ENCODE measurements around the gene TMCO4.
"Not testable (repeated sequence)": the region's sequence is repeated elsewhere in the genome, so short reads cannot be mapped to it uniquely, and the experiment has no call there.

Gene TMCO4

DNA sequence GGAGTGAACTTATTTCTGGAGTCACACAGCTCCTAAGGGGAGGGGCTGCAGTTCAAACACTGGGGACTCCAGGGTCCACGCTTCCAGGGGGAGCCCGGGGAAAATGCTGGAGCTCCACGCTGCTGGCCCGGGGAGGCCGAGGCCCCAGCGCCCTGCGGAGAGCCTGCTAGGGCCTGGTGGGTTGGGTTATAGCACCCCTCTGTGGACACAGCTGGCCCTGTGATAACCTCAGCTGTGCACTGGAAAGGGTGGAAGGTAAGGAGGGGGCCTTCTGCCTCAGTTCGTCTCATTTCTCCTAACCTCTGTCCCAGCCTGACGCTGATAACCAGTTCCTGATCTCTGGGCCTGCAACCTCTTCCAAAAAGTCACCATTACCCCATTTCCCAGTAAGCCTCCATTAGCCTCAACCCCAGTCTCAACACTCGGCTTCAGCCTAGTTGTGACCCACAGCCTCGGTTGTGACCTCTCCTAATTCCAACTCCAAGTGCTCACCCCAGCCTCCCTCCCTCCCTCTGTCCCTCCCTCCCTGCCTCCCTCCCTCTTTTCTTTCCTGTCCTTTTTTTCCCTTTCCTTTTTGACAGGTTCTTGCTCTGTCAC lies 148.5 kb downstream of the TMCO4 start:
- DNase-seq = peak; percentile 38 to 44

DNA sequence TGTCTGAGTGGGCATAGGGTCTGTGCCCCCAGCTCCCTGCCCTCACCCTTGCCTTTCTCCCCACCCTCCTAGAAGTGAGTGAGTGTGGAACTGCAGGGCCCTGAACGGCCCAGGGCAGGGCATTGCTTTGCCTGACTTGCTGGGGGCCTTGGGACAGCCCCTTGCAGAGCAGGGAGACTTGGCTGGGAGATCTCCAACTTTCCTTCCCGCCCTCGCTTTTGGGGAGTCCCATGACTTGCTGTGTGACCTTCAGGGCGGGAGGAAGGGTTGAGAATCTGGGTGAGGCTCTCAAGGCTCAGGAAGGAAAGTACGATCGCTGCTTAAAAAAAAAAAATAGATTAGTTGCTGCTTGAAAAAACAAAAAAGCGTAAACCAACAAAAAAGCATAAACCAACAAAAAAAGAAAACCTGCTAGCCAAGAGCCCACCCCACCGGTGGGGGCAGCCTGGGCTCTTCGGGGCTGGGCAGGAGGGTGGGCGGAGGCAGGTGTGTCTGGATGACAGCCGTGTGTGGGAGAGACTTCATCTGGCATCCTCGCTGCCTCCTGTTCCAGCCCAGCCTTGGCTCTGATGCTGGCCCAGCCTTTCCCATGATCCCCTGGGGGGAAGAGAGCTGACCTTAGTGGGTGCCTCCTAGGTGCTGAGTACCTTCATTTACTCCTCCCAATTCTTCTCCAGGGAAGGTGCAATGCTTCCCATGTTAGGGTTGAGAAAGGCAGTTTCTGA lies 149.1 kb downstream of the TMCO4 start:
- no peak for DNase-seq

DNA sequence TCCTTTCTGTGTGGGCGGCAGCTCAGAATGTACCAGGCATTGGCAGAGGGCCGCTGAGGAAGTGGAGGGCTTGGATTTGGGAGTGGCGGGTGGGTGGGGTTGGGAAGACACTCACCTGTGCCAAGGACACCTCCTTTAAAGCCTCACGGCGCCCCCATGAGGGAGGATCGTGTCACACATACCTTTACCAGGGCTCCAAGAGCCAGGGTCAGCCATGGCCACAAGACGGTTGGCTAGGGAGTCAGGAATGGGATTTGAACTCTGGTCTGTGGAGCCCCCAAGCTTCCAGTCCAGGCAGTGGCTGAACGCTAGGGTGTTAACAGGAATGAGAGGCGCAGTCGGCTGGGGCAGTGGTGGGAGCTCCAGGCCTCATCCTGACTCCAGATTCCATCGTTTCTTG lies 151.0 kb downstream of the TMCO4 start:
- DNase-seq = no peak

DNA sequence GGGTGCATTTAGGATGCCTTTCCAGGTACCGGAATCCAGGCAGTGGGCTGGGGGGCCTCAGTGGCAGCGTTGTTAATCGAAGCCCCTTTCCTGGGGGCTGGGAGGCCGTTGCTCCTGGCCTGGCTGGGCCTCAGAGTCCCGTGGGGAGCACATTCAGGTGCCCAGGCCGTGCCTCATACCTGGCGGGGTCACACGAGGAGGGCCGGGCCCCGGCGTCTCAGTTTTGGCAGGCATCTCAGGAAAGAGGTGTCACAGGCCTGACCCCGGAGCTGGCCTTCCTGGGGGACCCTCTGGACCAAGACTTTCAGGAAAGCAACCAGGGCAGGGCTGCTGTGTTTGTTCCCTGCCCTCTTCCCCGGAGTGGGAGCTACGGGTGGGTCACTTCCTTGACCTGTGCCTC lies 151.5 kb downstream of the TMCO4 start:
- DNase-seq = no peak

DNA sequence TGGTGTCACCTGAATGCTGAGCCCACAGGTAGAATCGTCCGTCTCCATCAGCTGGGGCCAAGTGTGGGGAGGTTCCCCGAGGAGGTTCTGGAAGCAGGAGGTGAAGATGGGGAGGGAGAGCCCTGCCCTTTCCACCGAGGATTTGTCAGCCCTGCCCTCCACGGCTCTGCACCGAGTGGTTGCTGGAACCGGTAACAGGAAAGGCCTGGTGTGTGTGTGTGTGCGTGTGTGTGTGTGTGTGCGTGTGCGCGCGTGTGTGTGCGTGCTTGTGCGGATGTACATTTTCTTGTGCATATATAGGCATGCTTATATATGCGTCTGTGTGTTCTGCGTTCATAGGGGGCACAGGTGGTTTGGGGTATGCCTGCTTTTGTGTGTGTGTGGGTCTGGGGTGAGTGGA lies 152.1 kb downstream of the TMCO4 start:
- DNase-seq = no peak

DNA sequence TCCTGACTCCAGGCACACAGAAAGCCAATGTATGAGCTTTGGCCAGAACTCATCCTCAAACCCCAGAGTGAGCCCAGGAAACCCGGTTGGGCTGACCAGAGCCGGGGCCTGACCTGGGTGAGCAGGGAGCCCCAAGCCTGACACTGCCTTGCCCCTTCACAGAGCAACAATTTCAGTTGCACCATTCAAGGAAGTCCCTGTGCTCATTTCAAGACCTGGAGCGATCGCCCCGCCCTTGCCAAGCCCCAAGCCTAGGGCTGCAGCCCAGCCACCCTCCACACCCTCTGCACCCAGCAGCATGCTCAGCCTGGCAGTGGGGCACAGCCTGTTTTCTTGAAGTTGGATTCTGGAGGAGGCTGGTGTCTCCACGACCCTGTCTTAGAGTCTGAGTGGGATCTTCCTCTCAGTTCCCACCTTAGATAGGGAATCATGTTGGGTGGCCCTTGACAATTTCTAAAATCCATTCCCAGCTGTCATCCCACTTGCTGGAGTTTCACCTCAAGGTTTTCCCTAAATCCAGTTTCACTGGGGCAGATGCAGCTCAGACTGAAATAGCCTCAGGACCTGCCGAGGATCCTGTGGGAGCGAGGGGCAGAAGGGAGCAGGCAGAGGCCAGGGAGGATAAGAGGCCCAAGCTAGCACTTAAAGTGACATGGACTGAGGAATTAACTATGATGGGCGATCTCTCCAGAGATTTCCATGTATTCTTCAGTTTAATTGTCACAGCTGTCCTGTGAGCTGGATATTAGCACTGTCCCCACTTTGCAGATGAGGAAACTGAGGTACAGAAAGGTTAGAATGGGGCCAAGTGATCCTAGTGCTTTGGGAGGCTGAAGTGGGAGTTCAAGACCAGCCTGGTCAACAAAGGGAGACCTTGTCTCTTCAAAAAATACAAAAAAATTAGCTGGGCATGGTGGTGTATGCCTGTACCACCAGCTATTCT lies 153.1 kb downstream of the TMCO4 start:
- DNase-seq = no peak

DNA sequence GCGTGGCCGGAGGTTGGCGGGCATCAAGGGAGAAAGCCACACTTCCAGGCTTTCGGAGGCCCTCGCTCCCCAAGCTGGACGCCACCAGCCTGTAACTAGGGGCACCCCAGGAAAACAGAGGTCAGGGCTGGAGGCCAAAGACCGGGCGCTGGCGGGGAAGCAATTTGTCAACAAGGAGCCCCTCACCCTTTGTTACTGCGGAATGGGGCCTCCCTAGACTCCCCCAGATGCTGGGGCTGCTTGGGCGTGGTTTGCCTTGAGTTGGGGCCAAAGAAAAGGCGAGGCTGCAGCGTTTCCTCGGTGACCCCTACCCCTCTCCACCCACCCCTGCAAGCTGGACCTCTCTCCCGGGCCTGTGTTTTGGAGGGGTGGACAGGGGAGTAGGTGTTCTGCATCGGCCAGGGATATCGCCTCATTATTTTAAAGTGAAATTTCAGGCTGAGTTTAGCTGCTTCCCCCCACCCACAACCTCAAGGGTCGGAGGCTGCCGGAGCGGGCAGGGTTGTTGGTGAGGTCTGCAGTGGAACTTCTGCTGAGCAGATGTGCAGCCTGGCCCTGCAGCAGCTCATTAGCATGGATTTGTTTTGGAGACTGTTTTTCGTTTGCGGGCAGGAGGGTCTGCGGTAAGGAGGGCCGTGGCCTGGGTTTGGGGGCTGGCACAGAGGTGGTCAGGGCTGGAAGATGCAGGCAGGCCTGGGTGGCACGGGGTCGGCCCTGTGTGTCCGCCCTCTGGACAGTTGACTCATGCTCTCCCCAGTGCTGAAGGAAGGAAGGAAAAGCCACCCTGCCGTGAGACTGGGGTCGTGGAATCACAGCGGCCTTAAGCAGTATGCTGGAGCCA lies 154.1 kb downstream of the TMCO4 start:
- no peak for DNase-seq

DNA sequence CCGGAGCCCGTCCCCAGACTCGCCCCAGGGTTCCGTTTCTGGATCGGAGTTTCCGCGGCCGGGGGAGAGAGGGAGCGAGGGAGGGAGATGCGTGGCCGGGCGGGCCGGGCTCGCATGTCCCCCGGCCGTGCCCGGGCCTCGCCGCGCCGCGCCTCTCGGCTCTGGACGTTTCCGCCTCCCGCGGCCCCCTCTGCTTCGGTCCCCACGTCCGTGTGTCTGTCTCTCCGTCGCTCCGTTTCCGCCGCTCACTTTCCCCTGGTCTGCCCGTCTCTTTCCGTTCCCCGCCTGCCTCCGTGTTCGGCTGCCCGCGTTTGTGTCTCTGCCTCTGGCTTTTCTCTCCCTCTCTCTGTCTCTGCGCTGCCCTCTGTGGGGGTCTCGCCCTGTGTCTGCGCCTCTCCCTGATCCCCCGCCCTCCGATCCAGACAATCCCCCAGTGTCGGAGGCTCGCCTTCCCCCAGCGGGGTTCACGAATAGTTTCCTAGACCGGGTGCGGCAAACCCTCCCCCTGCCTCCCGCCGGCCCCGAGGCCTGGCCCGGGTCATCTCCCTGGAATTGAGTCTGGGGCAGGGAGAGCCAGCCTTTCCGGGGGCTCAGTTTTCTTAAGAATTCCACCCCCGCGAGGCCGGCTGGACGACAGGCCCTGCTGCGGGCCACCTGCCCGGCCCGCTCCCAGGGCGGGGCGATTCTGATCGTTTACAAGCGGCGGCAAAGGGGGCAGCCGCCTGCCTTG lies 154.9 kb downstream of the TMCO4 start:
- DNase-seq = peak; percentile 31 to 49

DNA sequence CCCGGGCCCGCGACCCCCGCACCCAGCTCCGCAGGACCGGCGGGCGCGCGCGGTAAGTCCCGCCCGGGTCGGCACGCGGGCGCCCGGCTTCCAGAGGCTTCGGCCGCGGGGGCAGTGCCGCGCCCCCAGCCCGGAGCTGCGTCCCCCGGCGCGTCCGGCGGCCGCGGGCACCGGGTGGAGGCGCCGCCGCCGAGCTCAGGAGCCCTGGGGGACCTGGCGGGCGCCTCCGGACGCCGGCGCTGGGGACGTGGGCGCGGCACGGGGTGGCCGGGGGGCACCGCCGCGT lies 155.4 kb downstream of the TMCO4 start:
- DNase-seq = no peak

DNA sequence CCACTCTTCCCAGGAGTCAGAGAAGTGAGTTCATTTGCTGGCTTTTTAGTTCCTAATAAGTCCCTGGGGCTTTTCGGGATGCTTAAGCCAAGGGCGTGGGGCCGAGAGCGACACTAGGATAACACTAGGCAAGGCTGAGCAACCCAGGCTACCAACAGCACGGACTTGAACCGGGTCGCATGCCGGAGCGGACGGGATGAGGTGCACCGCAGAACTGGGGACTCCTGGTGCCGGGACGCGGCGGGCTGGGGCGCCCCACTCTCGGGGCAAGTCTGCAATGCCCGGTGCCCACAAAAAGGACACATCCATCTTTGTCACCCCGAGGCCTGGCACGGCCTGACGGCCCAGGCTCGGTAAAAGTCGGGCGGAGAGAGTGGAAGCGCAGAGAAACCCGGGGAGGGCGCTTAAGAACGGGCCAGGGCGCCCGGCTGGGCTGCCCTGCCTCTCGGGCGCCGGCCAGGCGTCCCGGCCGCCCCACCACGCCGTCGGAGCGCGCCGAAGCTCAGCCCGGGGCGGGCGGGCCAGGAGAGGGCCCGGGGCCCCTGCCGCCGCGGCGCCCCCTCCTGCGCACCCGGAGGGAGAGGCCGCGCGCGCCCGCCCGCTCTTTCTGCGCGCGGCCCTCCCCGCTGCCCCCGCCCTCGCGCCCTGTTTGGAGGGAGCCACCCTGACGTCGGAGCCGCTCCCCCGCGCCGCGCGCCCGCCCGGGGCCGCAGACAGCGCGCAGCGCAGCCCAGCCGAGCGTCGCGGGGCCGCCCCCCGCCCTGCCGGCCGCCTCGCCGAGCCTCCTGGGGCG lies 155.9 kb downstream of the TMCO4 start, which contains the start of gene NBL1:
Gene NBL1, plus strand, starts transcription at position 710 of the 793 bp plus-strand sequence. CDS start 10,720 bp downstream, outside the sequence.
- DNase-seq = peak; percentile 75 to 77

DNA sequence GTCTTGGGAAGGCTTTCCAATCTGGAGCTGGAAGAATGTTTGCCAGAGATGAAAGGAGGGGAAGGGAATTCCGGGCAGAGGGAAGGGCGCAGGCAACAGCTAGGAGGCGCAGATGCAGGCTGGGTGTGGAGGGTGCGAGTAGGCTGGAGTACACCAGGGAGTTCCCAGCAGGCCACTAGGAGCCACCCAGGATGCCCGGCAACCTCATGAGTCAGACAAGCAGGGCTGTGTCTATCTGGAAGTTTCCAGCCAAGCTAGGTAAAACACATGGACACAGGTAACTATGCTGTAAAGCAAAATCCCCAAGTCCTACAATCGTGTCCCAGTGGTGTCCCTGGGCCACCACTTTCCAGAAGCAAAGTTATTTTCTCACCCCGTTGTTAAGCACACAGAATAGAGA lies 156.6 kb downstream of the TMCO4 start:
- DNase-seq = no peak

DNA sequence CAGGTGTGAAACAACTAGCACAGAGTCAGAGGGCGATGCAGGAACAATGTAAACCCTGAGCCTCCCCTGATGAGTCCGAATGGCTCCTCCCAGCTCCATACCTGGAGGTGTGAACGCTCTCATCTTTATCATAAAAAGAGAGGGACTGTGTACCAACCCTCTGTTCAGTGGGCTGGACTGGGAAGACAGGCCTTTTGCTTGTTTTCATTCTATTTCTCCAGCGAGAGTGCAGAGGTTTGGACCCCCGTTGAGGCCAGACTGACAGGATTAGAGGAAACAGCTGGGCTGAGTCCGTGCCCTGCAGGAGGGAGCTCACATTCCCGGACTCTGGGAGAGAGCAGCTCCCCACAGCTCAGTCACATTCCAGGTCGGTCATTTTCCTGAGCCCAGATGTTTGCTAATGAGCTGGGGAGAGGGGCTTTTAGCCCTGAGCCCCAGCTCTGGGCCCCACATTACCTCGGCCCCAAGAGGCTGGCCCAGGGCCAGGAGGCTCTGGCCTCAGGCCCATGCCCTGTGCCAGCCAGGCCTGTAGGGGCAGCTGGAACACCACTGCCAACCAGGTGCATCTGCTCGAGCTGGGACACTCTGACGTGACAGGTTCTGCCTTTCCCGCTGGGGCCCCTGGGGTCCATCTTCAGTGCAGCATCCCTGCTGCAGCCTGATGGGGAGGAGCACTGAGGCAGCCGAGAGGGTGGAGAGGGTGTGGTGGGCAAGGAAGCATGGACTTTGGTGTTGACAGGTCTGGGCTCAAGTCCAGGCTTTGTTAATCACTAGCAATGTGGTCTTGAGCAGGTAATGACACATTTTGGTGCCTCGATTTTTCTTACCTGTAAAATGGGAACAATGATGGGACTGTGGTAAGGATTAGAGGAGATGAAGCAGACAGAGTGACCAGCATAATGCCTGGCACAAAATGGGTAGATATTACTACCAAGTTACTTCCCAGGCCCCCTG lies 159.1 kb downstream of the TMCO4 start:
- DNase-seq = no peak

DNA sequence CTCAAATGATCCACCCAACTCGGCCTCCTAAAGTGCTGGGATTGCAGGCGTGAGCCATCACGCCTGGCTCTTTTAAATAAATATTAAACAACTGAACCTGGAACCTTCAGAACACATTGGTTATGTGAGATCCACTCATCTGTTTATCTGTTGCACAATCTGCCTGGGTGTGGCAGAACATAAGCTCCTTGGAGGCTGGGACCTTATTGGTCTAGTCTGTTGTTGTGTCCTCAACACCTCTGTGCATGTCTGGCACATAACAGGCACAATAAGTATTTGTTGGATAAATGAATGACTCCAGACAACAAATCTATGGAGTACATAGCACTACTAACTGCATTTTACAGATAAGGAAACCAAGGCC lies 159.7 kb downstream of the TMCO4 start:
- DNase-seq = no peak

DNA sequence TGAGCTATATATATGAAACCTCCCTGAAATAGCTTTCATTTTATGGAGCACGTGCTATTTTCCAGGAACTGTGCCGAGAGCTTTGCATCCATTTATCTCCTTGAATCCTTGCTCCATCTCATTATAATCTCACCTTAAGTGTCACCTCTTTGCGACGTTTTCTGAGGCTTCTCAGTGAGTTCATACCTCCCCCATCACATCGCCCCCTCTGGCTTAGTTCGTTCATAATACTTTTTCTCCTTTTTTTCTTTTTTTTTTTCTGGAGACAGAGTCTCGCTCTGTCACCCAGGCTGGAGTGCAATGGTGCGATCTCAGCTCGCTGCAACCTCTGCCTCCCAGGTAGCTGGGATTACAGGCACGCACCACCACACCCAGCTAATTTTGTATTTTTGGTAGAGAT lies 160.5 kb downstream of the TMCO4 start:
- not testable (repeated sequence) for DNase-seq

DNA sequence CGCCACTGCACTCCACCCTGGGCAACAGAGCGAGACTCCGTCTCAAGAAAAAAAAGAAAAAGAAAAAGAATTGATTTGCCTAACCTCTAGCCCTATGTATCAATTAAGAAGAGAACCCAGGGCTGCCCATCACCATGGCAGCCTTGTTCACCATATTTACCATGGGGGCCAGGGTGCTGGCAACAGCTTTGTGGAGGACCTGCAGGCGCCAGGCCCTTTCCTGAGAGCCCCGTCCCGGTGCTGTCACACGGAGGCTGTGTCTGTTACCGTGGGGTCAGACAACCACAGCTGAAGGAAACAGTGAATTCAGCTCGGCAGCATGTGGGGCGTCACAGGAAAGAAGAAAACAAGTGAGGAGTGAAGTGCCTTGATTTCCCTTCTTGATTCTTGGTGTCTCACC lies 162.1 kb downstream of the TMCO4 start:
- DNase-seq = no peak

DNA sequence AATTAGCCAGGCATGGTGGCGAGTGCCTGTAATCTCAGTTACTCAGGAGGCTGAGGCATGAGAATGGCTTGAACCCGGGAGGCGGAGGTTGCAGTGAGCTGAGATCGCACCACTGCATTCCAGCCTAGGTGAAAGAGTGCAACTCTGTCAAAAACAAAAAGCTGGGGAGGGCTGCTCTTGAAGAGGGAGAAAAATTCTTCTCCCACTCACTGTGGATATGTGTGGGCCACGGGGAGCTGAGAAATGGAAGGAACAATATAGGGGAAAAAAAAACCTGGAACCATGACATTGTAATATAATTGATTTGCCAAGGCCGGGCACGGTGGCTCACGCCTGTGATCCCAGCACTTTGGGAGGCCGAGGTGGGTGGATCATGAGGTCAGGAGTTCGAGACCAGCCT lies 163.0 kb downstream of the TMCO4 start:
- DNase-seq = not testable (repeated sequence)

DNA sequence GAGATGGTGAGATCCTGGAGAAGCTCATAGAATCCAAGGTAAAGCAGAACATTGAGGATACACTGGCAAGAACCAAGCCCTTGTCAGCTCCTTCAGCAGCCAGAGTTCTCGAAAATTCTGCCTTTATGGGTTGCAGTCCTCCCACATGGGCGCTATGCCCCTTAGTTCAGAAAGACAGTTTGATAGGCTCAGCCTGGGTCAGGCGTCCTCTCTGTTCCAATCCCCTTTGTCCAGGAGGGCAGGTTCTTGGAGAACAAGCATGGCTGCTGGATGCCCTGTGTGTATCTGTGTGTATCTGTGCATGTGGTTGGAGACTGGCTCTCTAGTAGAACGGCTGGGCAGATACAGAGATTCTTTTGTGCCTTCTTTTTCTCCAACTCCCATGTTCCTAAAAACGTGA lies 163.7 kb downstream of the TMCO4 start:
- DNase-seq = no peak

DNA sequence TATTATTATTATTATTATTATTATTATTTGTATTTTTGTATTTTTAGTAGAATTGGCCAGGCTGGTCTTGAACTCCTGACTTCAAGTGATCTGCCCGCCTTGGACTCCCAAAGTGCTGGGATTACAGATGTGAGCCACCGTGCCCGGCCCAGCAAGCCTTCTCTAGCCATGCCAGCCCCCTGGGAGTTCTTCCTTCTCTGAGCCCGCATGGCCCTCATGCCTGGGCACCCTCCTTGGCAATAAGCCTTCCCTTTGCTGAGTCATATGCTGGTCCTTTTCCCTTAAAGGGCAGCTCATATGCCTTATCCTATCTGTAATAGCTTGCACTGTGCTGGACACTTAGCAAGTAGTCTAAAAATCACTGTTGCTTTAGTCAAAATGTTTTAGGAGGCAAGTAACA lies 164.1 kb downstream of the TMCO4 start:
- DNase-seq = no peak

DNA sequence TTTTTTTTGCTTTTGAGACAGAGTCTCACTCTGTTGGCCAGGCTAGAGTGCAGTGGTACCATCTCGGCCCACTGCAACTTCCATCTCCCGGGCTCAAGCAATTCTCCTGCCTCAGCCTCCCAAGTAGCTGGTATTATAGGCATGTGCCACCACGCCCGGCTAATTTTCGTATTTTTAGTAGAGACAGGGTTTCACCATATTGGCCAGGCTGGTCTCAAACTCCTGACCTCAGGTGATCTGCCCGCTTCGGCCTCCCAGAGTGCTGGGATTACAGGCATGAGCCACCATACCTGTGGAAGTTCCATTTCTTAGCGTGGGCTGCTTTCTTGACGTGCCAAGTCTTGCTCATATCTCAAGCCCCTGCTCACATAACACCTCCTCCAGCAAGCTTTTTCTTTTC lies 164.7 kb downstream of the TMCO4 start:
- not testable (repeated sequence) for DNase-seq

DNA sequence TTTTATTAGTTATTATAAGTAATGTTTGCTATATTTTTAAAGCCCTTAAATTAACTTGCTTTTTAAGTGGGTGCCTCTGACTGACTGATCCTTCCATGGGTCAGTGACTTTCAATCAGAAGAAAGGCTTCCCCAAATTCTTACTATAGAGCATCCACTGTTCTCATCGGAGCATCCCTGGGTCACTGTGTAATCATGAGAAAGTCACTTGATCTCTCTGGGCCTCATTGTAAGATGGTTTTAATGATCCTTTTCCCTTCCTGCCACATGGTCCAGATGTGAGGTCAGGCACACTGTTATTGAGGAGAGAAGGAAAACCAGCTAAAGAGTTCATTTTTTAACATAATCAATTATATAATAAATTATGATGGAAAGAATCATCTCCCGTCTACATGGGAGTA lies 166.6 kb downstream of the TMCO4 start:
- no peak for DNase-seq
